ENCODE results near the gene FBXO40.

The FBXO40 gene

GRCh38 chr3:121627211-121627610 lies 34.0 kb downstream of the FBXO40 start:
- DNase-seq (ENCODE audit: low spot score), result no peak
- Histone ChIP-seq H3K27ac (ENCODE audit: poor library complexity, severe bottlenecking) (no peak overlapping the region), H3K4me1 (ENCODE audit: insufficient read depth, poor library complexity, severe bottlenecking) (no peaks in the 10 kb centered on the region), H3K9me3 (ENCODE audit: severe bottlenecking) (no peaks in the 10 kb centered on the region), H3K27me3 (ENCODE audit: insufficient read depth, poor library complexity, severe bottlenecking) (no peaks in the 10 kb centered on the region), H3K36me3 (ENCODE audit: low read depth) (no peaks in the 10 kb centered on the region), H3K4me3 (ENCODE audit: severe bottlenecking) (no peak overlapping the region)
- ATAC-seq (ENCODE audit: low read depth), result no peak
- TF ChIP-seq CTCF (IDR thresholded peaks at IDR 0.05; ENCODE audit: poor library complexity, severe bottlenecking), result no peak

- ATAC-seq (ENCODE audit: low read depth), result no peak
- H3K4me3 ChIP-seq (ENCODE audit: severe bottlenecking), result no peak overlapping the region
These were observed 34.4 kb downstream of the FBXO40 start for GRCh38 chr3:121627622-121628021.

GRCh38 chr3:121629601-121630000 lies 36.4 kb downstream of the FBXO40 start:
- ATAC-seq (ENCODE audit: low read depth) (no peak), DNase-seq (ENCODE audit: low spot score) (no peak)
- Histone ChIP-seq H3K9me3 (ENCODE audit: severe bottlenecking) (no peaks in the 10 kb centered on the region), H3K27ac (ENCODE audit: poor library complexity, severe bottlenecking) (no peak overlapping the region), H3K36me3 (ENCODE audit: low read depth) (no peaks in the 10 kb centered on the region), H3K4me3 (ENCODE audit: severe bottlenecking) (no peak overlapping the region), H3K4me1 (ENCODE audit: insufficient read depth, poor library complexity, severe bottlenecking) (no peaks in the 10 kb centered on the region), H3K27me3 (ENCODE audit: insufficient read depth, poor library complexity, severe bottlenecking) (no peaks in the 10 kb centered on the region)
- TF ChIP-seq CTCF (IDR thresholded peaks at IDR 0.05; ENCODE audit: poor library complexity, severe bottlenecking), result no peak

More at GRCh38 chr3:121627622-121628021, 34.4 kb downstream of the FBXO40 start:
- H3K27me3 ChIP-seq (ENCODE audit: insufficient read depth, poor library complexity, severe bottlenecking), result no peaks in the 10 kb centered on the region
- H3K9me3 ChIP-seq (ENCODE audit: severe bottlenecking), result no peaks in the 10 kb centered on the region
- no peak for TF ChIP-seq CTCF (IDR thresholded peaks at IDR 0.05; ENCODE audit: poor library complexity, severe bottlenecking)
- no peaks in the 10 kb centered on the region for H3K36me3 ChIP-seq (ENCODE audit: low read depth)
- no peaks in the 10 kb centered on the region for H3K4me1 ChIP-seq (ENCODE audit: insufficient read depth, poor library complexity, severe bottlenecking)
- no peak for DNase-seq (ENCODE audit: low spot score)
- no peak overlapping the region for H3K27ac ChIP-seq (ENCODE audit: poor library complexity, severe bottlenecking)

GRCh38 chr3:121630355-121630754 lies 37.2 kb downstream of the FBXO40 start:
- no peaks in the 10 kb centered on the region for H3K4me1 ChIP-seq (ENCODE audit: insufficient read depth, poor library complexity, severe bottlenecking)
- no peak for TF ChIP-seq CTCF (IDR thresholded peaks at IDR 0.05; ENCODE audit: poor library complexity, severe bottlenecking)
- ATAC-seq (ENCODE audit: low read depth) (no peak), DNase-seq (ENCODE audit: low spot score) (no peak)
- H3K4me3 ChIP-seq (ENCODE audit: severe bottlenecking), result no peak overlapping the region
- H3K27me3 ChIP-seq (ENCODE audit: insufficient read depth, poor library complexity, severe bottlenecking), result no peaks in the 10 kb centered on the region
- H3K36me3 ChIP-seq (ENCODE audit: low read depth), result no peaks in the 10 kb centered on the region
- no peak overlapping the region for H3K27ac ChIP-seq (ENCODE audit: poor library complexity, severe bottlenecking)
- H3K9me3 ChIP-seq (ENCODE audit: severe bottlenecking), result no peaks in the 10 kb centered on the region

- ATAC-seq (ENCODE audit: low read depth), result no peak
- no peaks in the 10 kb centered on the region for H3K27me3 ChIP-seq (ENCODE audit: insufficient read depth, poor library complexity, severe bottlenecking)
- H3K9me3 ChIP-seq (ENCODE audit: severe bottlenecking), result no peaks in the 10 kb centered on the region
These were observed 44.7 kb downstream of the FBXO40 start for GRCh38 chr3:121637922-121638321.

More at GRCh38 chr3:121637922-121638321, 44.7 kb downstream of the FBXO40 start:
- no peak for TF ChIP-seq CTCF (IDR thresholded peaks at IDR 0.05; ENCODE audit: poor library complexity, severe bottlenecking)
- Histone ChIP-seq H3K4me1 (ENCODE audit: insufficient read depth, poor library complexity, severe bottlenecking) (no peaks in the 10 kb centered on the region), H3K4me3 (ENCODE audit: severe bottlenecking) (no peak overlapping the region), H3K36me3 (ENCODE audit: low read depth) (no peaks in the 10 kb centered on the region), H3K27ac (ENCODE audit: poor library complexity, severe bottlenecking) (no peak overlapping the region)
- DNase-seq (ENCODE audit: low spot score), result no peak
